HG02642 (cell line): ENCODE measurements around the gene SMC5.
A peak's percentile ranks its signal among the peaks of the same experiment; 100 is the strongest.
"Not testable (repeated sequence)": the region's sequence is repeated elsewhere in the genome, so short reads cannot be mapped to it uniquely, and the experiment has no call there.

Source experiments
- ATAC-seq: cut with Tn5 transposase; IDR thresholded peaks from one replicate; pipeline ENCODE4 v1.9.1; 2021; ENCODE audit warnings: mild to moderate bottlenecking; ENCODE audit not compliant: unreplicated experiment, poor library complexity

Gene SMC5

DNA sequence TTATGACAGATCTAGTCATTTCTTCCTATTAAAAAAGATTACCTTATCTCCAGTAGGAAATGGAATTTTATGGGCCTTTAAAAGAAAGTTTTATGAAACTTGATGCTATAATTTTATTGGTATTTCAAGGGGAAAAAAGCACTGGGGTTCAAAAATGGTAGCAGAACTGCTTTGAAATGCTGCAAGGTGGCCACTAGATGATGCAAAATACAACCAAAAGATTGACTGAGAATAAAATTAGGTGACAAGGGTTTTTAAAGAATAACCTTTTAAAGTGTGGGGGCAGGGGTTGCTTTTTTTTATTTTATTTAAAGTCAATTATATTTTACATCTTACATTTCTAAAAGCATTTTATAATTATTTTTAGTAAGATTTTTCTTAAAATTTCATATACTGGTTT lies 94.0 kb downstream of the SMC5 start:
- no peak for ATAC-seq

- no peak for ATAC-seq
Observed at GRCh38 chr9:70355801-70356200, 97.0 kb downstream of the SMC5 start.

DNA sequence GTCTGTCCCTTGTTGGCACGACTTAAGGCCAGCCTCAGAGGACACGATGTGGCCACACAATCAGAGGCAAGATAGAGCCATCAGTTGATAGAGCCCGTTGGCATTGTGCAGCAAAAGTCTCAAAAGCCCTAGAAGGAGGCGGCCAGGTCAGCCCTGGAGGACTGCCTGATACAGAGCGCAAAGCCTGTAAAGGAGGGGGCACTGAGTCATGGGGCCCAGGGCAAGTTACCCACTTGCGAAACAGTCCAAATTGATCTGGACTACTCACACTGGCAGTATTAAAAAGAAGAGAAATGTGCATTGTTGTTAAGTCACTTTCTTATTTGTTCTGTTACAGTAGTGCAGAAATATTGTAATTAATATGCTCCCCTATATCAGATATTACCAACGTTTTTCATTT lies 104.2 kb downstream of the SMC5 start:
- ATAC-seq: no peak

DNA sequence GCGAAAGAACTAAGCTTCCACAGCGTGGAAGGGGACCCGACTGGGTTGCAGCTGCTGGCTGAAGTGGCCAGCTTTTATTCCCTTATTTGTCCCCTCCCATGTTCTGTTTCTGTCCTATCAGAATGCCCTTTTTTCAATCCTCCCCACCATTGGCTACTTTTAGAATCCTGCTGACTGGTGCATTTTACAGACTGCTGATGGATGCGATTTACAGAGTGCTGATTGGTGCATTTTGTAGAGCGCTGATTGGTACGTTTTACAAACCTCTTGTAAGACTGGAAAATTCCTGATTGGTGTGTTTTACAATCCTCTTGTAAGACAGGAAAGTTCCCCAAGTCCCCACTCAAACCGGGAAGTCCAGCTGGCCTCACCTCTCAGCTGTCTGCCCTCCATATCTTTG lies 105.0 kb downstream of the SMC5 start:
- ATAC-seq: no peak

DNA sequence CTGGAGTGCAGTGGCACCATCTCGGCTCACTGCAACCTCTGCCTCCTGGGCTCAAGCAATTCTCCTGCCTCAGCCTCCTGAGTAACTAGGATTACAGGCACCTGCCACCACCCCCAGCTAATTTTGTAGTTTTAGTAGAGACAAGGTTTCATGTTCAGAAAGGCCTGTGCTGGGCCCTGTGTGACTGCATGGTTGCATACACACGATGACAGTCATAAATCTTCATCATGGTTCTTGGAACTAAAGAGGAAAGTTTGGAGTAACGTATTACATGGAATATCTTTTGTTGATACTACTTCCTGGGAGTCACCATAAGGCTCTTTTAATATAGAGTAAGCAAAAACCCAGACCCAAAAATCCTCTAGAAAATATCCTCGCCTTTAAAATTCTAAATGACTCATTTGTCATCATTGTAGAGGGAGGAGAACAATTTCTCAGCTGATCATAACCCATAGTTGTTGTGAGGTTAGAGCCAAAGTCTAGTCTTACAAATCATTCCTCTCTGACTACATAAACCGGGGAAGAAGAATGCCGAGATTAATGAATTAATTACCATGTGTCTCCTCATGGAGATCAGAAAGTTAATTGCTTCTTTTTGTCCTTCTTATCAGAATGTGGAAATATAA lies 108.6 kb downstream of the SMC5 start:
- no peak for ATAC-seq

DNA sequence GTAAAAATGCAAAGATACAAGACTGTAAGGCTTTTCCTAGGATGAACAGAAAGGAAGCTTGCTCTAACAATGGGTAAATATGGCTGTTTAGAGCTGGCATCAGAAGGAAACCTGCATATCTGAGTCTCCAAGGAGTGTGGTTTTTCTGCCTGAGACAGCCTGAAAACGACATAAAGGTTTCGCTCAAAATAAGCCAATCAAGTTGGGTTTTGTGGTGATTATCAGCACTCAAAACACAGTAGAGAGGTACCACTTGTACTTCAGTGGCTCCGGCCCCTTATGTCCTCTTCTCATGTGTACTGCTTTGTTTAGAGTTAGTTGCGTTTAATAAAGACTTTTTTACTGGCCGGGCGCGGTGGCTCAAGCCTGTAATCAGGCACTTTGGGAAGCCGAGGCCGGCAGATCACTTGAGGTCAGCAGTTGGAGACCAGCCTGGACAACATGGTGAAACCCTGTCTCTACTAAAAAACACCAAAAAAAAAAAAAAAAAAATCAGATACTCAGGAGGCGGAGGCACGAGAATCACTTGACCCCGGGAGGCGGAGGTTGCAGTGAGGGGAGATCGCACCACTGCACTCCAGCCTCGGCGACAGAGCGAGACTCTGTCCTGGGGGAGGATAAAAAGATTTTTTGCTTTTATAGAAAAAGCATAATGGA lies 116.3 kb downstream of the SMC5 start:
- ATAC-seq: no peak

DNA sequence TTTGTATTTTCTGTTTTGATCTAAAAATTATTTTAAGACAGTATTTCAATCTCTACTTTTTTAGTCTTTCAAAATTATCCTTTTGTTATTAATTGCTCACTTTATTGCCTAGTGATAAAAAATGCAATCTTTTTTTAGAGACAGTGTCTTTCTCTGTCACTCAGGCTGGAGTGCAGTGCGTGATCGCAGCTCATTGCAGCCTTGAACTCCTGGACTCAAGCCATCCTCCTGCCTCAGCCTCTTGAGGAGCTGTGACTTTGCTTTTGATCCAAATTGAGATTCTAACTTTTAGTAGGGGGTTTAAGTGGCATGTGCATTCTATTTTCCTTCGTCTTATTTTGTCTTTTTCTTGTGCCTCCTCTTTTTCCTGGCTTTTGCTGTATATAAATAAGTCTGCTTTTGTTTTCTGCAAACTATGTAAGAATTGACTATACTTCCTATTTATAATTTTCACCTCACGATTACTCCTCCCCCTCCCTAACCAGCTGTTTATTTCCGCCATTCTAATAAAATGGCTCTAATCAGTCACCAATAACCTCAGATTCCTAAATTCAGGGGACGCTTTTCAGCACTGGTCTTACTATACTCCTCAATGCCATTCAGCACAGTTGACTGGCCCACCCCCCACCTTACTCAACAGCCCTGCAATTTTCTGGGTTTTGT lies 123.4 kb downstream of the SMC5 start:
- no peak for ATAC-seq

DNA sequence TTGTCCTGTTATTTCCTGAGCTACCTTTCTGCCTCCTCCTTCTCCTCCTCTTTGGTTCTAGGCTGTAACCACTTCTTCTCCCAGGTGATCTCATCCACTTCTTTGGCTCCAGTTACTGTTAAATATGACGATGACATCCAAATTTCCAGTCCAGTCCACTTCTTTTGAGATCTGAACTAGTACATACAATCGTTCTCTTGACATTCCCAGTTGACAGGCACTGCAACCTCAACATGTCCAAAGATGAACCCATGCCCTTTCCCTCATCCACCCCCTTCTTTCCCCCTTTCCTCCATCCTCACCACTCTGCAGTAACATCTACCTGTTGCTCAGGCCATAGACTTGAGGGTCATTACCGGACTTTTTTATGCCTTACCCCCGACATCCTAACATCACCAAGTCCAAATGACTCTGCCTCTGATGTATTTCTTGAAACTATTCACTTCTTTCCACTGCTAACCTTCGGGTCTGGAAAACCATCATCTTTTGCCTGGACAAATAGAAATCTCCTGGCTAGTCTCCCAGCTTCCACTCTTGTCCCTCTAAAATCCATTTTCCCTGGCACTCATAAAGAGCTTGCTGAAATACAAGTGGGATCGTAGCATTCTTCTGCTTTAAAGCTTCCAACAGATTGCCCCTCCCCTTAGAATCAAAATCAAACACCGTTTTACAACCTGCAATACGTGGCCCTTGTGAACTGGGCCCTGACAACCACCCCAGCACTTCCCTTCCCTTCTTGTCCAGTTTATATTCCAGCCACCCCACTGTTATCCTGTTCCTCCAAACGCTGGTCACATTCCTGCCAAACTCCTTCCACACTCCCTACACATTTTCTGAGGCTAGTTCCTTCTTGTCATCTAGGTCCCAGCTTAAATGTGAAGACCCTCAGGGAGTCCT lies 124.2 kb downstream of the SMC5 start:
- no peak for ATAC-seq

DNA sequence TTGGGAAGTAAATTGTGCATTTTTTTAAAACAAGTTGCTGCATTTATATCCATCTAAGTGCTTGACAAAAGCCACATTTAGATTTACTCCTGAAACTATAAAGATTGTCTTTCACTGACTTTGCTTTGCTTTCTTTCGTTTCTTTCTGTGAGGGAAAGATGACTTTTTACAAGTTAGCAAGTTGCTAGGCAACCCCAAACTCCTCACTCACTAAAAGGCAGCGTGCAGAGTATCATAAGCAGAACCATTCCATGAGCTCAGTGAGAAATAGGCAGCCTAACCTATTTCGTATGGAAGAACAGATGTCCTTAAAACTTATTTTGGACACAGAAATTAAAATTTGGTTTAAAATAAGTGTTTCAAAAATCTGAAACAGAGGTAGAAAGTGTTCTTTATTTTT lies 126.6 kb downstream of the SMC5 start:
- ATAC-seq: no peak

GRCh38 chr9:70387663-70388062 lies 128.9 kb downstream of the SMC5 start:
- no peak for ATAC-seq

DNA sequence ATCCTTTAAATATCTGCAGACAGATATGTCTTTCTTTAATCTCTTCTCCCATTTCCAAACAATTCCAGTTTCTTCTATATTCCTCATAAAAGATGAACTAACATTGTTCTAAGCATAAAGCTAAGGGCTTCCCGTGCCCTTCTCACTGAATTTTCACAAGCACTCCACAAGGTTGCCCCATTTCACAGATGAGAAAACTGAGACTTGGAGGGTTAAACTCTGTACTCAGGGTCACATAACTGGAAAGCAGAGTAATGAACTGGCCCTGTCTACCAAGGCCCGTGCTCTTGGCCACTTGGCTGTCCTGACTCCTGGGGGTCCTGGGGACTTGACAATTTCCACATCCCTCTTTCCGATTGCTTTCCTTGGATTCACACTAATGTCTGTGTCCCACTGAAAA lies 130.4 kb downstream of the SMC5 start:
- no peak for ATAC-seq

GRCh38 chr9:70389621-70390266 lies 131.0 kb downstream of the SMC5 start:
- no peak for ATAC-seq

- ATAC-seq: no peak
Observed at GRCh38 chr9:70390933-70391341, 132.2 kb downstream of the SMC5 start.

DNA sequence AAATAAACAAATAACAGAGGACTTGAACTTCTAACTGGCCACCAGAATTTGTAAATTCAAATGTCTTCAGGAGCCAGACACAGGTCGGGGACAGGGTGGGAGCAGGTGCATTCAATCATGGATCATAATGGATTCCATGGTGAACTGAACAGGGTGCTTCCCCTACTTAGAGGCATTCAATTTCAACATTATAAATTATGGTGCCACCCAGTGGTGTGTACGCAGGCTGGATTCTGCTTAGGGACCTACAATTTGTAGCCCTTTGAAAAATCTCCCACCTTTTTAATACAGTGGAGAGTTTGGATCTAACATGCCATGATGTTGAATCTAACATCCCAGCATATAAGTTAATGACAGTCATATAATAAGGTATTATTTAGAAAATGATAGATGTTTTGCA lies 133.4 kb downstream of the SMC5 start:
- ATAC-seq: no peak

GRCh38 chr9:70392850-70393249 lies 134.1 kb downstream of the SMC5 start:
- no peak for ATAC-seq

DNA sequence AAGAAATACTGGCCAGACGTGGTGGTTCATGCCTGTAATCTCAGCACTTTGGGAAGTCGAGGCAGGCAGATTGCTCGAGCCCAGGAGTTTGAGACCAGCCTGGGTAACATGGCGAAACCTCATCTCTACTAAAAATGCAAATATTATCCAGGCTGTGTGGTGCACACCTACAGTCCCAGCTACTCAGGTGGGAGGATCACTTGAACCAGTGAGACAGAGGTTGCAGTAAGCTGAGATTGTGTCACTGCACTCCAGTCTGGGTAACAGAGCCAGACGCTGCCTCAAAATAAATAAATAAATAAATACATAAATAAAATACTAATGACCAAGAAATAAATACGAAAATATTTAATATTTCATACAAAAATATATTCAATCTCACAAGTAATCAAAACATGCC lies 136.9 kb downstream of the SMC5 start:
- no peak for ATAC-seq

DNA sequence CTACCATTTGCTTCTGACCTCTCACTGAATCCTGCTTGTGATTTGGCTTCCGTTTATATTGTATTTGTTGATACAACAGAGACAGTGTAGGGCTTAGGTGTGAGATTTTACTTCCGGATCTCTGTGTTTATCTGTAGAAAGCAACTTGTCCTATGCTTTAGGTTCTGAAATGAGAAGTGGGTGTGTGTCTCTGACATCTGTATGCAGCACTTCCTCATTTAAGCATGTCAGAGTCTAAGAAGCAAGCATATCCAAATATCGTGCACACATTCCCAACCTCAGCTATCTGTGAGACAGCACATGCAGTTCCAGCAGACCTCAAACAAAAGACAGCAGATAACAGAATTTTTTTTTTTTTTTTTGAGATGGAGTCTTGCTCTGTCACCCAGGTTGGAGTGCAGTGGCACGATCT lies 139.4 kb downstream of the SMC5 start:
- peak; percentile 96 for ATAC-seq

DNA sequence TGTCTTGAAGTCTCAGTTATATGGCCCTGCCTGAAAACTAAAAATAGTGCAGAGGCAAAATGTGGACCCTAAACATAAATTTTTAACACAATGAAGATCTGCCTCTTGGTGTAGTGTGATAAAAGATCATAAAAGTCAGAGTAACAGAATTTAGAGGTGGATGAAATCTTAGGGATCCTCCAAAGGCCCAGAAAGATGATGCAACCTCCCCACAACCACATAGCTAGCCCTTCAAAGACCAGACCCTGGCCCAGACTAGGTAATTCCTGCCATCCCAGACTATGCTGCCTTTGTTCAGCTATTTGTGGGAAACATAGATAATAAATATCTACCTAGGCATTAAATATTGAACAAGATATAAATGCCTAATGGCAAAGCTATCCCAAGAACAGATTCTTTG lies 140.4 kb downstream of the SMC5 start:
- no peak for ATAC-seq

GRCh38 chr9:70400107-70400892 lies 141.5 kb downstream of the SMC5 start:
- ATAC-seq: no peak

GRCh38 chr9:70401241-70401640 lies 142.5 kb downstream of the SMC5 start:
- ATAC-seq: not testable (repeated sequence)
